ENCODE results near the gene CRYGD. TPM values are rescaled to one million over a fixed set of nuclear protein-coding genes. Genes with fewer than 3 reads are reported as not detected.

The CRYGD gene
- total and polyA plus RNA-seq, 2 donors (not counting 3 experiments of a cell fraction or from before 2014, with no cell fraction given) = not detected

GRCh38 chr2:208156439-208156838 is 32.1 kb upstream of the CRYGD start:
- no peaks in the 10 kb centered on the region for H3K79me2 ChIP-seq (ENCODE audit: control insufficient read depth, insufficient read depth, low read length)
- H3K9me1 ChIP-seq (replicated peaks; ENCODE audit: control insufficient read depth, extremely low read depth, insufficient read depth, low read length) = no peaks in the 10 kb centered on the region
- DNase-seq (ENCODE audit: low read depth, low spot score) = no peak
- H3K36me3 ChIP-seq (ENCODE audit: control insufficient read depth in 2 of 2, extremely low read depth in 1 of 2, insufficient read depth in 2 of 2, low read length in 2 of 2) = no peaks in the 10 kb centered on the region
- no peak overlapping the region for H3K4me2 ChIP-seq (ENCODE audit: insufficient read depth, low read length)
- H3K9ac ChIP-seq (replicated peaks; ENCODE audit: extremely low read depth, insufficient read depth, low read length) = no peak overlapping the region
- H4K20me1 ChIP-seq (replicated peaks; ENCODE audit: control insufficient read depth, extremely low read depth, insufficient read depth, low read length) = no peaks in the 10 kb centered on the region
- no peak for TF ChIP-seq POLR2AphosphoS5 (IDR thresholded peaks at IDR 0.05; ENCODE audit: insufficient read depth, low read depth, low read length)
- TF ChIP-seq JUN (IDR thresholded peaks at IDR 0.05; ENCODE audit: borderline replicate concordance, insufficient read depth, insufficient read length, low read depth) = no peak
- TF ChIP-seq CTCF (IDR thresholded peaks at IDR 0.05; ENCODE audit: extremely low read depth in 1 of 2, insufficient read depth in 1 of 2, low read depth in 1 of 2, low read length in 2 of 2) = no peak
- TF ChIP-seq FOS (IDR thresholded peaks at IDR 0.05; ENCODE audit: borderline replicate concordance, insufficient read depth, low read length) = no peak
- TF ChIP-seq, protein P1, sequence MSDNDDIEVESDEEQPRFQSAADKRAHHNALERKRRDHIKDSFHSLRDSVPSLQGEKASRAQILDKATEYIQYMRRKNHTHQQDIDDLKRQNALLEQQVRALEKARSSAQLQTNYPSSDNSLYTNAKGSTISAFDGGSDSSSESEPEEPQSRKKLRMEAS (IDR thresholded peaks at IDR 0.05; ENCODE audit: insufficient read depth, insufficient read length) = no peak
- no peak for TF ChIP-seq MYC (IDR thresholded peaks at IDR 0.05; ENCODE audit: low read depth, low read length)
- no peak for TF ChIP-seq GATA2 (IDR thresholded peaks at IDR 0.05; ENCODE audit: insufficient read depth, insufficient read length, low read depth, low read length)
- no peak for TF ChIP-seq EZH2 (IDR thresholded peaks at IDR 0.05; ENCODE audit: borderline replicate concordance, low read depth, low read length, severe bottlenecking)
- TF ChIP-seq POLR2A (IDR thresholded peaks at IDR 0.05; ENCODE audit: low read depth, low read length) = no peak
- H3K4me3 ChIP-seq (replicated peaks in 1 of 3; ENCODE audit: insufficient read depth in 1 of 3, low read depth in 1 of 3, low read length in 3 of 3) = no peak overlapping the region
- intact Hi-C loops (cut with micrococcal nuclease) = no loop called here
- CTCF ChIA-PET = interaction anchor here (1.0 to 1.3 kb wide), 2 partner anchors 9 to 18 kb away, joined by 3 to 4 read pairs; no protein-coding TSS in a partner anchor
- H3K27me3 ChIP-seq (ENCODE audit: control insufficient read depth in 2 of 2, insufficient read depth in 2 of 2, low read length in 2 of 2) = no peaks in the 10 kb centered on the region
- H3K4me1 ChIP-seq (ENCODE audit: control insufficient read depth, extremely low read depth, insufficient read depth, low read length) = no peaks in the 10 kb centered on the region
- dilution Hi-C loops (cut with MboI; ENCODE audit: extremely low pct_ligation_motif_present, low sequenced_read_pairs) = no loop called here
- POLR2A ChIA-PET = no interaction called here
- H3K27ac ChIP-seq (ENCODE audit: insufficient read depth, low read depth, low read length) = no peak overlapping the region
- H3K9me3 ChIP-seq (replicated peaks; ENCODE audit: control insufficient read depth, insufficient read depth, low read length) = no peaks in the 10 kb centered on the region
- BruUV-seq (replicated peaks) = no TSS peak
- no peak overlapping the region for H2AFZ ChIP-seq (ENCODE audit: low read depth, low read length)
- no peak for FAIRE-seq

All from endothelial cell of umbilical vein (primary cell).